HTERT RPE-1 (cell line): Measurements from ENCODE around the gene PI16.
"Not testable (repeated sequence)": the region's sequence is repeated elsewhere in the genome, so short reads cannot be mapped to it uniquely, and the experiment has no call there.

ENCODE experiments used
- in situ Hi-C: fragments of 300-500 bp; cut with MboI; formaldehyde crosslinking; loops from 4 replicates; pipeline ENCODE4 v1.14.3; 2020; ENCODE audit warnings: low sequenced_read_pairs

The PI16 gene

DNA sequence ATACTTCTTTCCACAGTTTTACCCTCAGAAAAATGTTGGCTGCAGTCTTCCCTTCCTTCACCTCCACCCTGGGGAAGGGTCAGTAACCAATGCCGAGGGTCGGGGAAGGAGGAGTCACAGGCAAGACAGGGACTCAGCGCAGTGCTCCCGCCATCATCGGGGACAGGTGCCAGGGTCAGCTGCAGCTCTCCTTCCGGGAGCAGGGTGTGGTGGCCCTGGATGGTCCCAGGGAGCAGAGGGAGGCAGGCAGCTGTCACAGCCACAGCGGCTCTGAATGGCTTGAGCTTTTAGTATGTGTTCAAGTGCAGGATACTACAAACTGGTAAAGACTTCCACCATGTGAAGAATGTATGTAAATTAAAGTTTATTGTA is 26.0 kb upstream of the PI16 start:
- in situ Hi-C loops: no loop called here

DNA sequence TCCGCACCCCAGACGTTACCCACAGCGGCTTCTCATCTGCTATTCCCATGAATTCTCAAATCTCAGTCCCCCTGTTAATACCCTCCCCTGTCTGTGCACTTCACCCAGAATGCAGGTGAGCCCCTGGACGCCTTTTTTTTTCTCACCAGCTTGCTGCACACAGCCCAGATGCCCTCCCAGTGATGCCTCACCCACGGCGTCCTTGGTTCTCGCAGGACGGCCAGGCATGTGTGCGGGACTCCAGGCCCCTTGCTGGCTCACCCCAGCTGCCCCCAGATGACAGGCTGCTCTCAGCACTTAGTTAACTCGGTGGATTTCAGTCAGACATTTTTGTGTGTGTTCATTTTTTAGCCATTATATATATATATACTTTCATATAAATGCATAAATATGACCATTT is 25.4 kb upstream of the PI16 start:
- in situ Hi-C loops: no loop called here

- in situ Hi-C loops: no loop called here
These were observed 24.9 kb upstream of the PI16 start for GRCh38 chr6:36929607-36930006.

DNA sequence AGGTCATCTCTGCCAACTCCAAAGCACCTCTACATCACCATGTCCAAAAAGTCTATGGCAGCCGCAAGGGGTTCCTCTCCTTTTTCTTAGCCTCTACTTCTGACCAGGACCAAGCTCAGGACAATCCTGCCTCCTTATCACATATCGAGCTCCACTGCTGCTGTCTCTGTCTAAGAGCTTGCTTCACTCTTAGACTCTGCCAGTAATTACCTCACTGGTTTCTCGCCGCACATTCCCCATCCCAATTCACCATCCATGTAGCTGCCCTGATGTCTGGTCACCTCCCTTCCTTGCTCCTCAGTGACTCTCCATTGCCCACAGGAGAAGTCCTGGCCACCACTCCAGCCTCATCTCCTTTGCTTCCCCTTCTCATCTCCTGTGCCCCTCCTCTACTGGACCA is 24.1 kb upstream of the PI16 start:
- in situ Hi-C loops: no loop called here

- in situ Hi-C loops: no loop called here
These were observed 21.4 kb upstream of the PI16 start for GRCh38 chr6:36933102-36933501.

DNA sequence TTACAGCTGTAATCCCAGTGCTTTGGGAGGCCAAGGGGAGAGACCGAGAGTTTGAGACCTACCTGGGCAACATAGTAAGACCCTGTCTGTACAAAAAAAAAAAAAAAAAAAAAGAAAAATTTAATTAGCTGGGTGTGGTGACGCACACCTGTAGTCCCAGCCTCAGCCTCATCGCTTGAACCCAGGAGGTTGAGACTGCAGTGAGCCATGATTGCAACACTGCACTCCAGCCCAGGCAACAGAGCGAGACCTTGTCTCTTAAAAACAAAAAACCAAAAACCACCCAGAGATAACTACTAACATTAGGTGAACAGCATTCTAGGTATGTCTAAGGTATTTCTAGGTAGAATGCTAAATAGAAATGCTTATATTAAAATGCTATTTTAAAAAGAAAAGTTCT is 21.0 kb upstream of the PI16 start:
- in situ Hi-C loops: no loop called here

- in situ Hi-C loops: no loop called here
These were observed 19.6 kb upstream of the PI16 start for GRCh38 chr6:36934901-36935300.

DNA sequence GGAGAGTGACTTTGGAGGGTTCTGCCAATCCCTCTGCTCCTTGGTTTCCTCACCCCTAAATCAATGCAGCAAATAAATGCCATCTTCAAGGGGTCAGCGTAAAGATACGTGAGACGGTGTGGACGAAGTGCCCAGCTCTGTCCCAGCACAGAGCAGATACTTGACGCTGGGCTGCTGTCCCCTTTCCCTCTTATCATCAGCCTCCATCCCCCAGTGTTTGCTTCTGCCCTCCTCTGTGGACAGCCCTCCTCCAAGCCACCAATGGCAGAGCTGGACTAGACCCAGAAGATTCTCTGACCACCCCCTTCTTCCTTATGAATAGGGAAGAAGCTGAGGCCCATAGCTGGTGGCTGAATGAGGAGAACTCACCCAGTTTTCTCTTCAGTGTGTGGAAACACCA is 17.7 kb upstream of the PI16 start:
- in situ Hi-C loops: no loop called here

GRCh38 chr6:36937896-36938295 is 16.6 kb upstream of the PI16 start:
- in situ Hi-C loops: no loop called here

GRCh38 chr6:36938536-36938935 is 16.0 kb upstream of the PI16 start:
- in situ Hi-C loops: no loop called here

GRCh38 chr6:36939005-36939404 is 15.5 kb upstream of the PI16 start:
- in situ Hi-C loops: not testable (repeated sequence)

- in situ Hi-C loops: no loop called here
These were observed 14.5 kb upstream of the PI16 start for GRCh38 chr6:36940027-36940426.

DNA sequence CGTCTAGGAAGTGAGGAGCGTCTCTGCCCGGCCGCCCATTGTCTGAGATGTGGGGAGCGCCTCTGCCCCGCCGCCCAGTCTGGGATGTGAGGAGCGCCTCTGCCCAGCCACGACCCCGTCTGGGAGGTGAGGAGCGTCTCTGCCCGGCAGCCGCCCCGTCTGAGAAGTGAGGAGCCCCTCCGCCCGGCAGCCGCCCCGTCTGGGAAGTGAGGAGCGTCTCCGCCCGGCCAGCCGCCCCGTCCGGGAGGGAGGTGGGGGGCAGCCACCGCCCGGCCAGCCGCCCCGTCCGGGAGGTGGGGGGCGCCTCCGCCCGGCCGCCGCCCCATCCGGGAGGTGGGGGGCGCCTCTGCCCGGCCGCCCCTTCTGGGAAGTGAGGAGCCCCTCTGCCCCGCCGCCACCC is 13.0 kb upstream of the PI16 start:
- in situ Hi-C loops: not testable (repeated sequence)

- in situ Hi-C loops: not testable (repeated sequence)
These were observed 12.2 kb upstream of the PI16 start for GRCh38 chr6:36942329-36942728.

- in situ Hi-C loops: no loop called here
These were observed 9.9 kb upstream of the PI16 start for GRCh38 chr6:36944650-36945049.

DNA sequence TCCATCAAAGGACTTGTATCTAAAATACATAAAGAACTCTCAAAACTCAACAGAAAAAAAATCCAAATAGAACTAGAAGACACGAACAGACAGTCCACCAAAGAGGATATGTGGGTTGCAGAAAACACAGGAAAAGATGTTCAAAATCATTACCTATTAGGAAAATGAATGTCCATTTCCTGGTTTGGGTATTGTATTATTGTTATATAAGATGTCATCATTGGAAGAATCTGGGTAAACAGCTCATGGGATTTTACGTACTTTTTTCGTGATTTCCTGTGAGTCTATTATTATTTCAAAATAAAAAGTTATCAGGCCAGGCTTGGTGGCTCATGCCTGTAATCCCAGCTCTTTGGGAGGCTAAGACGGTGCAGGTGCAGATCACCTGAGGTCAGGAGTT is 9.2 kb upstream of the PI16 start:
- in situ Hi-C loops: no loop called here

- in situ Hi-C loops: no loop called here
These were observed 8.0 kb upstream of the PI16 start for GRCh38 chr6:36946526-36946925.

GRCh38 chr6:36947570-36948351 is 6.8 kb upstream of the PI16 start:
- in situ Hi-C loops: no loop called here

- in situ Hi-C loops: not testable (repeated sequence)
These were observed 5.5 kb upstream of the PI16 start for GRCh38 chr6:36949076-36949475.

- in situ Hi-C loops: no loop called here
These were observed 4.9 kb upstream of the PI16 start for GRCh38 chr6:36949636-36950035.

DNA sequence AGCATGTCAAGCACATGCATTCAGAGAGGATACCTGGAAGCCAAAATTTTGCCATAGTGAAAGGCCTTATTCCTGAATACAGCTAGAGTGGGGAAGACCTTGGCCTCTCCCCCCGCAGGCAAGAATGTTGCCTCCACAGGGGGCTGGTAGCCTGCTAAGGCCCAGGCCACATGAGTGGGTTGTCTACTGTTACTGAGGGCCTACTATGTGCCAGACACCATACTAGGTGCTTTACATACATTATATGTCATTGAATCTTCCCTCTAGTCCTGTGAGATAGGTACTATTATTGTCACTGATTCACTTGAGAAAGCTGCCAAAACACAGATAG is 642 bp upstream of the PI16 start:
- in situ Hi-C loops: no loop called here

DNA sequence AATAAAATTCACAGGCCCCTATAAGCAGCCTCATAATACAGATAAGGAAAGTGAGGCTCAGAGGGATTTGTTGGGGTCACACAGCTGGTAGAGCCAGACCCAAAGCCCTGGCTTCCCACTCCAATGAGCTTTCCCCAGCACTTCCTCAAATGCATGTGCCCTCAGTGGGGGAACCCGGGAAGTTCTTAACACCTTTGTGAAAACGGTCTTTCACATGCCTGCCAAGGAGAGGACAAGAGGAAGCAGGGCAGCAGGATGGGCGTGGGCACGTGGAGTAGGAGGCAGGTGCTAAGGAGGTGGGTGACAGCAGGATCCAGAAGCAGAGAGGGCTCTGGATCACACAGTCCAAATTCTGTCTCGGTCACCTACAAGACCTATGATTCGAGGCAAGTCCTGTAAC is 598 bp downstream of the PI16 start:
- in situ Hi-C loops: no loop called here

DNA sequence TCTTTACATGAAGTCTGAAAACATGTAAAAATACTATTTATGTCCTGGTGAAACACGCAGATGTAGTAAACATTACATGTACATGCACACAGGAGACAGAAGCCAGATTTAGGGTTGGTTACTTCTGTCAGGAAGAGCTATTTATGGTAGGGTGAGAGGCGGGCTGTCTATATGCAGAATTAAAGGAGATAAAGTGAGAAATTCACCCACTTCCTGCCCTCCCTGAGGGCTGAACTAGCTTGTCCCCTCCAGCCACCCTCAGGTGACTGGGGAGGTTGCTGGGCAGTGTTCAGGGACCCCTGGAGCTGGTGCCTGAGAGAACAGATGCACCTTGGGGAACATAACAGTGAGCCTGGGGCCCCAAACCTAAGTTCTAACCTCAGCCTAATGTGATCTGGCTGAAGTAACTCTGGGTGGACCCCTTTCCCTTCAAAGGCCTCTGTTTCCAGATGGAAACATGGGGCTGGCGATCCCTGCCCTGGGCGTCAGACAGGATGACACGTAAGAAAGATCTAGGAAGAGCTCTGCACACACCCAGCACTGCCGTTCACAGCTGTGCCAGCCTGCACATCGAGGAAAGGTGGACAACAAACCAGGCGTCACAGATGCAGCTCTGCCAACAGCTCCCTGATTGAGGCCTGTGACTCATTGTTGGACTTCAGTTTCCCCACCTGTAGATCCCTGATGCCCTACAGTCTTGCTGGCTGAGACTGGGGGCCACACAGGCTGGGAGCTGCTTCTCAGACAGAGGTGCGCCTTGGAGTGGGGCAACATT is 1.3 kb downstream of the PI16 start:
- in situ Hi-C loops: no loop called here
